Measurements from ENCODE around the gene DCPS.

- no peak for TF ChIP-seq CTCF (IDR thresholded peaks at IDR 0.05)
- TF ChIP-seq SIN3A (IDR thresholded peaks at IDR 0.05; ENCODE audit: borderline replicate concordance, insufficient read depth, low read depth, low read length), result no peak
- no peak for TF ChIP-seq REST (IDR thresholded peaks at IDR 0.05; ENCODE audit: insufficient read depth in 1 of 2, low read depth in 2 of 2, low read length in 1 of 2)
- TF ChIP-seq POLR2AphosphoS5 (IDR thresholded peaks at IDR 0.05; ENCODE audit: low read depth, low read length), result no peak
- TF ChIP-seq TCF7L2 (IDR thresholded peaks at IDR 0.05; ENCODE audit: low read depth, low read length), result no peak
Measured at GRCh38 chr11:126352934-126353801, 49.3 kb downstream of the DCPS start.
